Thyroid gland (tissue), 4 donors: ENCODE measurements around the gene MICAL3.

Experiments used
- CTCF ChIP-seq, 6 experiments: fragments of 200-600 bp in 3 of 6; fragments of 450-650 bp in 3 of 6; sonication (generic) in 3 of 6; IDR thresholded peaks; one replicate each; pipeline ENCODE4 v1.5.1; 2016 to 2019; ENCODE audit warnings: antibody characterized with exemption in 6 of 6, mild to moderate bottlenecking in 2 of 6, inconsistent platforms in 1 of 6, moderate library complexity in 1 of 6
- POLR2A ChIP-seq, 2 donors: fragments of 450-650 bp; IDR thresholded peaks; one replicate each; pipeline ENCODE4 v1.6.1; 2017; ENCODE audit warnings: antibody characterized with exemption in 2 of 2, mild to moderate bottlenecking in 2 of 2, moderate library complexity in 1 of 2

GRCh38 chr22:17925431-17925841 is 98.9 kb downstream of the MICAL3 start:
- no peak for TF ChIP-seq CTCF (IDR thresholded peaks at IDR 0.05)
- TF ChIP-seq POLR2A (IDR thresholded peaks at IDR 0.05): no peak
